GM21423 (cell line): Measurements from ENCODE around the gene HLA-DMB.
"Not testable (repeated sequence)": the region's sequence is repeated elsewhere in the genome, so short reads cannot be mapped to it uniquely, and the experiment has no call there.

ENCODE experiments used
- ATAC-seq: cut with Tn5 transposase; IDR thresholded peaks from one replicate; pipeline ENCODE4 v1.9.1; 2021; ENCODE audit warnings: mild to moderate bottlenecking, moderate library complexity; ENCODE audit not compliant: unreplicated experiment

Gene HLA-DMB

GRCh38 chr6:32952817-32953739, 12.2 kb upstream of the HLA-DMB start, which contains the start of gene HLA-DMA:
Gene HLA-DMA, minus strand, starts transcription at chr6:32953097. Its CDS starts 61 bp downstream, at chr6:32953036.
- ATAC-seq = peak; percentile 81

- ATAC-seq = no peak
Measured at GRCh38 chr6:32950449-32950848, 9.6 kb upstream of the HLA-DMB start.

- no peak for ATAC-seq
Measured at GRCh38 chr6:32950010-32950409, 9.2 kb upstream of the HLA-DMB start.

- ATAC-seq = no peak
Measured at GRCh38 chr6:32949113-32949512, 8.3 kb upstream of the HLA-DMB start.

DNA sequence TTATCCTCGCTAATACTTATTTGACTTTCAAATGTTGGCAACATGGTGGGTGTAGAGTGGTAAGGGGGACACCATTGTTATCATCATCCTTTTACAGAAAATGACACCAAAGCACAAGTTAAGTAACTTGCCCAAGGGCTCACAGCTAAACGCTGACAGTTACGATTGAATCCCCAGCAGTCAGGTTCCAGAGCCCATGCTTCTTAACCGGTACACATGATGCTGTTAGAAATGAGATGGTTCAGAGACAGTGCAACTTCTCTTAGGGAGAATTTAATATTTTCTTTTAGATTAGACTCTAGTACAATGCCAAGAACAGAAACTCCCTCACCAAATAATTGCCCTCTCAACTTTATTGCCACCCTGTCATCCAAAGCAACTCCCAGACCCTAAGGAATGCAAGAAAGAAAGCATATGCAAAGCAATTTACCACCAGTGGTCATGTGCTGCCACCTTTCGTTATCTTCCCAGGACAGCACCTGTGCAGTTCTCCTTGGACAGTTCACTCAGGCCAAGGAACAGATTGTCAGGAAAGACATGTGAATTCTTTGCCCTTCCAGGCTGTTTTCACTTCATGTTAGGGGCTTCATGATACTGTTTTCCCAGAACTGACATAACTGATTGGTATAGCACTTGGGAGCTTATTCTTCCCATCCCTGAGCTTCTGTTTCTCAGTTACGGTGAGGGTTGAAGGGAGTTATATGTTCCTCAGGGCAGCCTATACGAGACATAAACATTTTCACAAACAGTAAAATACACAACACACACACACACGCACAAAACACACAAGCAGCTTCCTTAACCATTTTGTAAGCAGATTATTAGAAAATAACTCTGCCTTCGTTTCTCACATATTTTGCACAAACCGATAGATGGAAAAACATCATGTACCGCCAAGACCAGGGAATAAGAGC, 7.0 kb upstream of the HLA-DMB start:
- no peak for ATAC-seq

- ATAC-seq = no peak
Measured at GRCh38 chr6:32946893-32947292, 6.1 kb upstream of the HLA-DMB start.

- no peak for ATAC-seq
Measured at GRCh38 chr6:32945953-32946352, 5.1 kb upstream of the HLA-DMB start.

DNA sequence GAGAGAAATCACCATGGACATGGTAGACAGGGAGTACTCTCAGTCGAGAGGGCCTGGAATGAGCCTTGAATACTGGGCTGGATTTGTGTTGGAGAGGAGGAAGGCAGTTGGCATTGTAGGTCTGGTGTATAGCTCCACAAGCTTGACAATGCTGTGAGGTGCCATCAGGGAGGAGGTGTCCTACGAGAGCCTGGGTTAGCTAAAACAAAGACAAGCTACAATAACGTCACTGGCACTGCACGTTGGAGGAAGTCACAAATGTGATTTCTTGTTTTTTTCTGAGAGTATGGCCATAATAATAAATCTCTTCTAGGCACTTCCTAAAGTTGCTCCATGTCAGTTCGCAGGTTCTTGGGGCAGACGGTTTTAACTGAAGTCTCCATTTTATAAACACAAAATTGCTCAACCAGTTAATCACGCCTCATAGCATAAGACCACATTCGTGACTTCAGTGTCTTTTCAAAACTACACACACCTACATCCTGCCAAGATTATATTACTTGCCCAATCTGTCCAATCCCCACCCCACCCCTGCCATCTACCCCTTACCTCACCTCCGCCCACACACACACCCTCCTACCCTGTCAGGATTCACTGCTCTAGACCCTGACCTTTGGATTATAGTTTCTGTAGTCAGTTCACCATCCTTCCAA, 4.4 kb upstream of the HLA-DMB start:
- no peak for ATAC-seq

GRCh38 chr6:32943864-32944649, 3.2 kb upstream of the HLA-DMB start:
- ATAC-seq = peak; percentile 41

- ATAC-seq = not testable (repeated sequence)
Measured at GRCh38 chr6:32942555-32943123, 1.8 kb upstream of the HLA-DMB start.

- ATAC-seq = peak; percentile 53
Measured at GRCh38 chr6:32941214-32941768, 463 bp upstream of the HLA-DMB start.

DNA sequence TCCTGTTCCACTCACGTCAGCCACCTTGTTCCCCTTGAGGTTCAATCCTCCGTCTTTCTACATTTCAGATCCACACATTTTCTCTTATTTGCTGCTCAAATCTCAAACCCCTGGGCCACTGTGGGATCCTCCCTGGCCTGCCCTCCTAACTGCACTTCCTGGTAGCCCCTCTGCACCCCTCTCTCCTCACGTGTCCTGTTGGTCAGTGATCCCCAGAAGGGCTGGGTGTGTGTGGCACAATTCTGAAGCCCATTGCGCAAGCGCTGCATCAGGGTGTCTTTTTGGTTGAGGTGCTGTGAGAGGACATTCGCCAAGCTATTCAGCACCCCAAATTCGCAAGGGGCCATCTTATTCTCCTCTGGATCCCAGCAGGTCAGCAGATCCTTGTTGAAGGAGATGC, 2.3 kb downstream of the HLA-DMB start:
- ATAC-seq = no peak

DNA sequence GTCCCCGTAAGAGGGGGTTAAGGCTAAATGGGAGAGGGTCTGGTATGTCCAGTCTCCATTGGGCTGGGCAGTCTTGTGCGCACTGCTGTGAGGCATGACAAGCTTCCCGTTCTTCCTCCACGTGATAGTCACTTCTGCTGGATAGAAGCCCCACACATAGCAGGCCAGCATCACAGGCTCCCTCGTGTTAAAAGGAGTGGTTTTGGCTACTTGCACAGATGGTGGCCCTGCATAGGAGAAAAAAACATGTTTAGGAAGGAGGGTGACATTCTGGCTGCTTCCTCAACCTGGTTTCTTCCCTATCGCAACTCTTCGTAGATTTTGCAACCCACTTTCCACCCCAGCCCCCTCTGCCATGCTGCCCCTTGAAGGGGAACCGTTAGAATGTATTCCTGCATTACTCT, 3.6 kb downstream of the HLA-DMB start:
- ATAC-seq = no peak

DNA sequence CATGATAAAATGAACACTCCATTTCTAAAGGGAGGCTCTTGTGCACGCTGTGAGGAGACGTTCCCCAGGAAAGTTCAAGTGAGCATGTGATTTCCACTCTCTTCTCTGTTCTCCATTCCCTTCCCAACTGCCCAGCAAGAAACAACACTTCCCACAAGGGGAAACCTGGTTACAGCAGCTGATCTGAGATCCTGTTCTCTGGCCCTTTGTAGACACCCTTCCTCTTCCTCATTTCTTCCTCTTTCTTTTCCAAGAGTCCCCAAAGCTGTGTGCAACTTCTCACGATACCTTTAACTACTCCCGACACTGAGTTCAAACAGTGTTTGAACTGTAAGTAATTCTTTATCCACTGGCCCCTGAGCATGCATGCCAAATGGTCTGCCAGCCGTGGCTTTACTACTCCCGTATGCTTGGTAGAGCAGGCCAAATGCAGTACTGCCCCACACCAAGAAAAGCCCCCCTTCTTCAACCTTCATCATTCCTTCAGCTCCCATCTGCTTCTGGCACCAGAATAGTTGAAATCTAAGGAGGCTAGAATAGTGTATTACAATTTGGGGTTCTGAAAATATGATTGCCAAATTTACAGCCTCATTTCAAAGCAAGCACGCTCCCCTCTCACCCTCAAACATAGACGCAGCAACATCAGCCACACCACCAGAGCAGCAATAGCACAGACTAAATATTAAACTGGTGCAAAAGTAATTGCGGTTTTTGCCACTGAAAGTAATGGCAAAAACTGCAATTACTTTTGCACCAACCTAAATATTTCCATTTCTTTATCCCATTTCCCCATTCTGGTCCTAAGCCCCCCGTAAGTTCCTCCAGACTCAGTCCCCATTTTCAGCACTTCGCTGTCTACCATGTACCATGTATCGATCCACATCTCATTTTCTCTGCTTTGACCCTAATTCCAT, 4.3 kb downstream of the HLA-DMB start:
- ATAC-seq = no peak

DNA sequence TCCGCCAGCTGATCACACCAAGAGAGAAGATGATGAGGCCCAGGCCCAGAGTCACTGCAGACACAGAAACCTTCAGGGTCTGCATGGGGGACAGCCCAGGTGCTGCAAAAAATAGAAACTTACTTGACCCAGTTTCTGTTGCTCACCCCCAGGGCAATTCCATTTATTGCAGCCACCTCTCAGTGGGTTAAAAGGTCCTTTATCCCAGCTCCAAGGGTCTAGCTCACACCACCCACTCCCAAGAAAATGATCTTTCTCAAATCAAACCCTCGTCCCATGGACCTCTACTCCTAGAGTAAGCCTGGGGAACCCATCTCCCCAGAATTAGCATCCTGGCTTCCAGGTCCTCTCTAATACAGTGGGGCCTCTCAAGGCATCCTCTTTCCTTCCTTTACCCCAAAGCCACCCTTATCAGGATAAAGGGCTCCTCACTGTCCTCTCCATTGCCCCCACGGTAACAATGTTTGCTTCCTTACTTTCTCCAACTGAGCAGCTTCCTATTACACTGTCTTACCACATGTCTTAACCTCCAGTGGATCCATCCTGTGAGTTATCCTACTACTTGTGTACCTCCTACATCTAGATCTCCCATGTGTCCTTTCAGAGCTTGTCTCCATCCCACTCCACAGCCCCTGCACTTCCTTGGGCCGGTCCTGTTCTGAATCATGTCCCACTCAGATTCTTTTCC, 5.1 kb downstream of the HLA-DMB start:
- ATAC-seq = no peak

DNA sequence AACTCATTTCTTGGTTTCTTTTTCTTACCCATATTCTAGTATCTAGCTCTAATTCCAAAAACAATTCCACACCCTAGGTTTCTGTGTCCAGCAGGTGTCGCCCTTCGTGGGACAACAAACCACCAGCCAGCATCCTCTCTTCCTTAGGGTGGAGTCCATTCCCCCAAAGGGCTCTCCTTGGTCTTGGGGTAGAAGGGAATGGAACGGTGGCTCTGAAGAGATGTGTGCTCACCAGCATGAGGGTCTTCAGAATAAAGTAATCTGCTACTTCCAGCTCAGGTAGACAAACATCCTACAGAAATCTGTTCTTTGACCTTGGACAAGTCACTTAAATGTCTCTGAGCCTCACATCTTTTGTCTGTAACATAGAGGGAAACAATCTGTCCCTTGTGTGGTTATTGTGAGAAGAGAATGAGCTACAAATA, 7.2 kb downstream of the HLA-DMB start:
- no peak for ATAC-seq

GRCh38 chr6:32932132-32932868, 8.5 kb downstream of the HLA-DMB start:
- no peak for ATAC-seq
